H1 (cell line): ENCODE data around the gene SNX21. TPM values are rescaled to one million over a fixed set of nuclear protein-coding genes. Genes with fewer than 3 reads are reported as not detected.
A peak's percentile ranks its signal among the peaks of the same experiment; 100 is the strongest.

Source experiments
- CTCF ChIA-PET: fragments of 300-600 bp; sonication (Branson Sonifier 250); formaldehyde crosslinking; loops from one replicate; lab custom pipeline; 2021; ENCODE audit not compliant: partially characterized antibody; lab: Charles Lee
- POLR2A ChIA-PET: fragments of 300-600 bp; sonication (Branson Sonifier 250); formaldehyde crosslinking; loops from one replicate; lab custom pipeline; 2021; ENCODE audit warnings: inconsistent platforms; ENCODE audit not compliant: partially characterized antibody; lab: Charles Lee
- DNase-seq, 2 experiments: peaks; one replicate each; pipeline versions ENCODE4 v3.0.0 to v3.0.0-alpha.2; 2010 to 2022; ENCODE audit warnings: low spot score in 2 of 2, low read depth in 1 of 2, mixed read lengths in 1 of 2
- FAIRE-seq: peaks from 2 replicates; lab custom pipeline; 2011; peaks lifted over from hg19 to GRCh38; lab: Jason Lieb, UNC
- H2AFZ ChIP-seq: 2 replicates; pipeline ENCODE4 v1.8.1; 2012; ENCODE audit warnings: low read length, inconsistent platforms
- H2AK5ac ChIP-seq: 2 replicates; pipeline ENCODE4 v1.6.1; 2013; ENCODE audit warnings: low read depth, low read length
- H2BK120ac ChIP-seq: replicated peaks from 2 replicates; pipeline ENCODE3; 2013; ENCODE audit warnings: low read depth, low read length, inconsistent platforms
- H2BK12ac ChIP-seq: 2 replicates; pipeline ENCODE4 v1.6.1; 2013; ENCODE audit warnings: low read depth, low read length
- H2BK15ac ChIP-seq: 2 replicates; pipeline ENCODE4 v1.6.1; 2013; ENCODE audit warnings: low read length
- H2BK20ac ChIP-seq: 2 replicates; pipeline ENCODE4 v1.6.1; 2013; ENCODE audit warnings: low read length
- H2BK5ac ChIP-seq: 2 replicates; pipeline ENCODE4 v1.6.1; 2013; ENCODE audit warnings: low read depth, low read length
- H3K14ac ChIP-seq: 2 replicates; pipeline ENCODE4 v1.6.1; 2013; ENCODE audit warnings: inconsistent platforms; ENCODE audit not compliant: insufficient read length
- H3K18ac ChIP-seq: 2 replicates; pipeline ENCODE4 v1.6.1; 2013; ENCODE audit warnings: low read length; ENCODE audit errors: extremely low read depth
- H3K23ac ChIP-seq: 2 replicates; pipeline ENCODE4 v1.6.1; 2013; ENCODE audit warnings: inconsistent platforms; ENCODE audit not compliant: insufficient read length
- H3K23me2 ChIP-seq: 2 replicates; pipeline ENCODE4 v1.6.1; 2013; ENCODE audit warnings: low read depth, low read length
- H3K27ac ChIP-seq: 2 replicates; pipeline ENCODE4 v1.6.1; 2011; ENCODE audit warnings: low read depth, low read length, inconsistent platforms
- H3K27me3 ChIP-seq, 4 experiments: replicated peaks in 1 of 4; 1 replicate in 1 of 4; 2 replicates in 3 of 4; pipeline versions ENCODE4 v1.6.1 to v1.8.1; 2011 to 2013; ENCODE audit warnings: low read length in 3 of 4, mild to moderate bottlenecking in 3 of 4, inconsistent platforms in 2 of 4, mixed read lengths in 2 of 4, moderate library complexity in 1 of 4; ENCODE audit not compliant: control insufficient read depth in 3 of 4, insufficient read depth in 3 of 4; ENCODE audit errors: extremely low read depth in 1 of 4
- H3K36me3 ChIP-seq, 4 experiments: 2 replicates each; pipeline versions ENCODE4 v1.6.1 to v1.8.1; 2011 to 2013; ENCODE audit warnings: mild to moderate bottlenecking in 4 of 4, low read length in 3 of 4, moderate library complexity in 2 of 4, control low read depth in 1 of 4, inconsistent platforms in 1 of 4; ENCODE audit not compliant: insufficient read depth in 4 of 4, control insufficient read depth in 2 of 4
- H3K4ac ChIP-seq: replicated peaks from 2 replicates; pipeline ENCODE3; 2013; ENCODE audit warnings: low read length, low read depth, mixed read lengths, inconsistent platforms; ENCODE audit not compliant: insufficient read length
- H3K4me1 ChIP-seq, 4 experiments: replicated peaks in 1 of 4; 1 replicate in 1 of 4; 2 replicates in 3 of 4; pipeline versions ENCODE4 v1.6.1 to v1.8.1; 2011 to 2013; ENCODE audit warnings: low read length in 3 of 4, inconsistent platforms in 2 of 4, mixed read lengths in 1 of 4; ENCODE audit not compliant: insufficient read depth in 4 of 4, control insufficient read depth in 3 of 4
- H3K4me2 ChIP-seq, 2 experiments: 2 replicates each; pipeline versions ENCODE4 v1.6.1 to v1.8.1; 2011 to 2013; ENCODE audit warnings: low read depth in 2 of 2, low read length in 2 of 2, control low read depth in 1 of 2, inconsistent platforms in 1 of 2, mild to moderate bottlenecking in 1 of 2; ENCODE audit not compliant: insufficient read depth in 1 of 2
- H3K4me3 ChIP-seq, 4 experiments: fragments of 200-600, 300-600 bp in 1 of 4; sonication (generic), shearing (Covaris generic), sonication (Bioruptor Twin) in 1 of 4; 2 replicates each; pipeline versions ENCODE4 v1.5.1 to v1.8.1; 2011 to 2016; ENCODE audit warnings: low read length in 4 of 4, low read depth in 3 of 4, control low read depth in 2 of 4, inconsistent platforms in 2 of 4, mild to moderate bottlenecking in 2 of 4, mixed read lengths in 1 of 4, moderate library complexity in 1 of 4; ENCODE audit not compliant: insufficient read depth in 2 of 4; ENCODE audit errors: extremely low read depth in 1 of 4
- H3K56ac ChIP-seq: replicated peaks from 2 replicates; pipeline ENCODE3; 2013; ENCODE audit warnings: low read depth, mild to moderate bottlenecking, mixed read lengths, low read length, inconsistent platforms; ENCODE audit not compliant: insufficient read length
- H3K79me1 ChIP-seq: 2 replicates; pipeline ENCODE4 v1.6.1; 2013; ENCODE audit warnings: low read depth, low read length, control low read depth
- H3K79me2 ChIP-seq, 2 experiments: 2 replicates each; pipeline versions ENCODE4 v1.6.1 to v1.8.1; 2012 to 2013; ENCODE audit warnings: low read length in 2 of 2, mild to moderate bottlenecking in 2 of 2, inconsistent platforms in 1 of 2; ENCODE audit not compliant: insufficient read depth in 2 of 2, control insufficient read depth in 1 of 2
- H3K9ac ChIP-seq, 4 experiments: replicated peaks in 1 of 4; 1 replicate in 1 of 4; 2 replicates in 3 of 4; pipeline versions ENCODE4 v1.6.1 to v1.8.1; 2011 to 2013; ENCODE audit warnings: low read depth in 3 of 4, low read length in 3 of 4, control low read depth in 2 of 4, mild to moderate bottlenecking in 2 of 4, moderate library complexity in 2 of 4, inconsistent platforms in 1 of 4; ENCODE audit errors: extremely low read depth in 1 of 4
- H3K9me3 ChIP-seq, 2 experiments: 2 replicates each; pipeline versions ENCODE4 v1.6.1 to v1.8.1; 2012 to 2013; ENCODE audit warnings: mild to moderate bottlenecking in 2 of 2, moderate library complexity in 2 of 2, control low read depth in 1 of 2, inconsistent platforms in 1 of 2, low read depth in 1 of 2, low read length in 1 of 2, mixed read lengths in 1 of 2; ENCODE audit not compliant: insufficient read depth in 2 of 2
- H4K20me1 ChIP-seq, 2 experiments: replicated peaks in 1 of 2; 2 replicates each; pipeline versions ENCODE3 to v1.8.1; 2011 to 2013; ENCODE audit warnings: inconsistent platforms in 2 of 2, low read length in 2 of 2, mild to moderate bottlenecking in 1 of 2; ENCODE audit not compliant: insufficient read depth in 2 of 2, control insufficient read depth in 1 of 2
- H4K5ac ChIP-seq: 2 replicates; pipeline ENCODE4 v1.6.1; 2013; ENCODE audit warnings: low read length, low read depth, mixed read lengths, inconsistent platforms; ENCODE audit not compliant: insufficient read length
- H4K8ac ChIP-seq: 2 replicates; pipeline ENCODE4 v1.8.0; 2013; ENCODE audit warnings: mild to moderate bottlenecking, moderate library complexity, low read length, inconsistent platforms; ENCODE audit not compliant: insufficient read depth; ENCODE audit errors: extremely low read depth
- H4K91ac ChIP-seq: replicated peaks from 2 replicates; pipeline ENCODE3; 2013; ENCODE audit warnings: low read length, mixed read lengths, inconsistent platforms; ENCODE audit not compliant: insufficient read length
- BACH1 ChIP-seq: IDR thresholded peaks from 2 replicates; pipeline ENCODE4 v1.6.1; 2012; ENCODE audit warnings: low read length, improper control_type of control experiment
- CBX5 ChIP-seq: fragments of 300-800, 300-1000 bp; sonication (generic); IDR thresholded peaks from 2 replicates; pipeline ENCODE4 v1.7.1; 2016; ENCODE audit warnings: antibody characterized with exemption, low read length, low read depth
- CTCF ChIP-seq, 3 experiments: IDR thresholded peaks; 1 replicate in 2 of 3; 2 replicates in 1 of 3; pipeline versions ENCODE4 v1.5.1 to v1.6.1; 2011; ENCODE audit warnings: low read length in 3 of 3, mild to moderate bottlenecking in 3 of 3, inconsistent platforms in 2 of 3, low read depth in 1 of 3, moderate library complexity in 1 of 3; ENCODE audit not compliant: insufficient read depth in 1 of 3; ENCODE audit errors: control extremely low read depth in 1 of 3
- RXRA ChIP-seq: IDR thresholded peaks from 2 replicates; pipeline ENCODE4 v1.6.1; 2011; ENCODE audit warnings: low read depth, mild to moderate bottlenecking, low read length, moderate library complexity; ENCODE audit not compliant: insufficient read depth
- SP1 ChIP-seq: IDR thresholded peaks from 2 replicates; pipeline ENCODE4 v1.6.1; 2011; ENCODE audit warnings: low read depth, low read length
- SRF ChIP-seq: IDR thresholded peaks from 2 replicates; pipeline ENCODE4 v1.6.1; 2011; ENCODE audit warnings: mild to moderate bottlenecking, low read depth, low read length, moderate library complexity
- SUZ12 ChIP-seq: fragments of 200-600 bp; sonication (generic); IDR thresholded peaks from 2 replicates; pipeline ENCODE4 v1.6.1; 2012; ENCODE audit warnings: mild to moderate bottlenecking, inconsistent platforms, low read length, moderate library complexity, mixed read lengths
- WGBS, 2 experiments: shearing (Covaris generic) in 1 of 2; methylation state at CpG; one replicate each; pipeline versions ENCODE4 v1.1.6 to v1.1.7; 2013 to 2015; ENCODE audit warnings: low lambda C conversion rate in 2 of 2, mixed read lengths in 2 of 2, inconsistent platforms in 1 of 2, low coverage in 1 of 2, missing lambda C conversion rate in 1 of 2; ENCODE audit not compliant: insufficient replicate concordance in 2 of 2, insufficient coverage in 1 of 2, insufficient read length in 1 of 2; ENCODE audit errors: extremely low coverage in 1 of 2, missing lambda C conversion rate in 1 of 2; 5-methylcytosine and 5-hydroxymethylcytosine counted together
- polyA plus RNA-seq, 7 experiments: library from polyadenylated mRNA; depleted of rRNA in 3 of 7; stranded (reverse) in 5 of 7; unstranded in 2 of 7; fragments of >200 nt in 5 of 7; fragments of 200-250 nt in 2 of 7; gene quantifications; 1 replicate in 5 of 7; 2 replicates in 1 of 7; 4 replicates in 1 of 7; pipeline versions ENCODE4 v1.2.1 to v1.2.3, GENCODE V29; 2011 to 2013; ENCODE audit warnings: missing spikeins in 2 of 7, mixed read lengths in 2 of 7
- total RNA-seq: library from RNA; stranded (reverse); fragmentation: NEBNext Ultra II Directional; extraction: Animal tissue kit (Norgen Biotek cat#: 25700); gene quantifications from 2 replicates; pipeline ENCODE4 v1.2.1, GENCODE V29; 2021

The SNX21 gene
- total and polyA plus RNA-seq, 2 of the 8 experiments (the other 6 are each of a cell fraction or from before 2014, with no cell fraction given) = 15.8 to 16.8 TPM

GRCh38 chr20:45813006-45813340, 20.6 kb upstream of the SNX21 start:
- peaks cover 9% of the 10 kb centered on the region; the same call in 1 of the 2 replicates for H3K23me2 ChIP-seq
- TF ChIP-seq RXRA (no peak), CTCF (IDR thresholded peaks at IDR 0.05; ENCODE audit: control extremely low read depth in 1 of 3, insufficient read depth in 1 of 3, low read depth in 1 of 3, low read length in 3 of 3) (no peak), SUZ12 (no peak), BACH1 (no peak), CBX5 (no peak), SP1 (no peak), SRF (no peak)
- peak overlapping the region; percentile 94 for H3K4ac ChIP-seq
- no peak overlapping the region for H2AFZ ChIP-seq
- no peak overlapping the region for H3K23ac ChIP-seq
- peaks cover 5% of the 10 kb centered on the region for H3K79me1 ChIP-seq
- ChIA-PET CTCF (interaction anchor here (0.6 to 2.3 kb wide), 9 partner anchors 12 to 363 kb away, joined by 3 to 13 read pairs (median 3); no protein-coding TSS in a partner anchor), POLR2A (interaction anchor here (0.7 to 10.4 kb wide), 22 partner anchors 9 to 265 kb away, joined by 3 to 96 read pairs (median 4); partner anchors contain the start of genes ACOT8, CTSA, EPPIN and NEURL2)
- H3K18ac ChIP-seq = peak overlapping the region; percentile 83
- WGBS, 2 experiments = 1% methylated on average over 11 of the region's 11 CpGs; no CpG with 5 or more reads in 1 of the 2 experiments
- no peak overlapping the region for H2BK120ac ChIP-seq
- no peak for DNase-seq
- no peak overlapping the region for H2BK15ac ChIP-seq
- peak overlapping the region; percentile 80 to 93 for H3K4me2 ChIP-seq
- peak overlapping the region; percentile 74; the same call in 1 of the 2 replicates for H3K27ac ChIP-seq
- H3K27me3 ChIP-seq = no peaks in the 10 kb centered on the region
- no peaks in the 10 kb centered on the region for H3K9me3 ChIP-seq
- peak overlapping the region; percentile 78 for H3K56ac ChIP-seq
- H3K36me3 ChIP-seq = peaks cover 18 to 59% (median 39%) of the 10 kb centered on the region in 4 experiments
- no peak overlapping the region for H4K91ac ChIP-seq
- H4K5ac ChIP-seq = peak overlapping the region; percentile 26
- 0 out of 2 replicates have a peak overlapping the region, but pooled peaks have one; percentile 17 for H2BK12ac ChIP-seq
- H4K20me1 ChIP-seq = peaks cover 5 to 7% of the 10 kb centered on the region in 2 experiments
- peak overlapping the region; percentile 81; the same call in 1 of the 2 replicates for H2BK5ac ChIP-seq
- no peak for FAIRE-seq
- H3K14ac ChIP-seq = no peak overlapping the region
- H3K4me3 ChIP-seq = peak overlapping the region; percentile 91 to 100 (median 98)
- peak overlapping the region; percentile 72 to 88 (median 80) for H3K9ac ChIP-seq
- H2AK5ac ChIP-seq = peak overlapping the region; percentile 93; the same call in 1 of the 2 replicates
- no peak overlapping the region for H2BK20ac ChIP-seq
- peaks cover 7 to 20% of the 10 kb centered on the region in 2 experiments for H3K79me2 ChIP-seq
- peaks cover 0 to 4% (median 2%) of the 10 kb centered on the region in 4 experiments; a peak in 3 of 7 replicates for H3K4me1 ChIP-seq
- H4K8ac ChIP-seq = peak overlapping the region; percentile 81; the same call in 1 of the 2 replicates
